ENCODE results near the gene REXO4. TPM values are rescaled to one million over a fixed set of nuclear protein-coding genes. Genes with fewer than 3 reads are reported as not detected.

REXO4 gene
- total and polyA plus RNA-seq, 2 of the 8 experiments (the other 6 are each of a cell fraction or from before 2014, with no cell fraction given), result 19.1 to 38.3 TPM

GRCh38 chr9:133463864-133464615 lies 46.2 kb upstream of the REXO4 start:
- ChIA-PET CTCF (ENCODE audit: partially characterized antibody) (interaction anchor here (0.6 to 3.2 kb wide), 19 partner anchors 8 to 237 kb away, joined by 3 to 25 read pairs (median 4); partner anchors contain the start of genes ADAMTS13, REXO4 and SLC2A6), POLR2A (ENCODE audit: partially characterized antibody) (interaction anchor here (1.5 to 1.8 kb wide), 5 partner anchors 9 to 115 kb away, joined by 3 to 5 read pairs (median 4); partner anchors contain the start of gene SLC2A6)
- Histone ChIP-seq H3K4me1 (replicated peaks in 1 of 4; ENCODE audit: control insufficient read depth in 3 of 4, insufficient read depth in 4 of 4, low read length in 3 of 4) (peaks cover 2 to 11% (median 9%) of the 10 kb centered on the region in 4 experiments), H3K36me3 (ENCODE audit: control insufficient read depth in 2 of 4, insufficient read depth in 4 of 4, low read length in 3 of 4) (no peaks in the 10 kb centered on the region), H3K4me2 (ENCODE audit: insufficient read depth in 1 of 2, low read depth in 2 of 2, low read length in 2 of 2) (no peak overlapping the region), H4K20me1 (replicated peaks in 1 of 2; ENCODE audit: control insufficient read depth in 1 of 2, insufficient read depth in 2 of 2, low read length in 2 of 2) (peaks cover 0 to 12% of the 10 kb centered on the region in 2 experiments), H3K79me1 (ENCODE audit: low read depth, low read length) (peaks cover 9% of the 10 kb centered on the region), H2BK20ac (ENCODE audit: low read length) (no peak overlapping the region), H4K5ac (ENCODE audit: insufficient read length, low read depth, low read length) (no peak overlapping the region), H2BK12ac (ENCODE audit: low read depth, low read length) (no peak overlapping the region), H4K8ac (ENCODE audit: extremely low read depth, insufficient read depth, low read length) (no peak overlapping the region), H3K9ac (replicated peaks in 1 of 4; ENCODE audit: extremely low read depth in 1 of 4, low read depth in 3 of 4, low read length in 3 of 4) (no peak overlapping the region), H3K56ac (replicated peaks; ENCODE audit: insufficient read length, low read depth, low read length) (no peak overlapping the region), H3K4ac (replicated peaks; ENCODE audit: insufficient read length, low read depth, low read length) (no peak overlapping the region), H2AK5ac (ENCODE audit: low read depth, low read length) (no peak overlapping the region), H2BK5ac (ENCODE audit: low read depth, low read length) (no peak overlapping the region), H3K18ac (ENCODE audit: extremely low read depth, low read length) (no peak overlapping the region), H3K23ac (ENCODE audit: insufficient read length) (no peak overlapping the region), H3K4me3 (ENCODE audit: extremely low read depth in 1 of 4, insufficient read depth in 2 of 4, low read depth in 3 of 4, low read length in 4 of 4) (no peak overlapping the region), H3K27ac (ENCODE audit: low read depth, low read length) (0 out of 2 replicates have a peak overlapping the region, but pooled peaks have one; percentile 16), H2AFZ (ENCODE audit: low read length) (no peak overlapping the region), H4K91ac (replicated peaks; ENCODE audit: insufficient read length, low read length) (no peak overlapping the region), H3K23me2 (ENCODE audit: low read depth, low read length) (peaks cover 7% of the 10 kb centered on the region; the same call in 1 of the 2 replicates), H3K79me2 (ENCODE audit: control insufficient read depth in 1 of 2, insufficient read depth in 2 of 2, low read length in 2 of 2) (peaks cover 0 to 13% of the 10 kb centered on the region in 2 experiments; a peak in 2 of 4 replicates), H3K9me3 (ENCODE audit: insufficient read depth in 2 of 2, low read depth in 1 of 2, low read length in 1 of 2) (no peaks in the 10 kb centered on the region), H3K27me3 (replicated peaks in 1 of 4; ENCODE audit: control insufficient read depth in 3 of 4, extremely low read depth in 1 of 4, insufficient read depth in 3 of 4, low read length in 3 of 4) (no peaks in the 10 kb centered on the region; a peak in 1 of 7 replicates), H2BK15ac (ENCODE audit: low read length) (no peak overlapping the region), H3K14ac (ENCODE audit: insufficient read length) (no peak overlapping the region), H2BK120ac (replicated peaks; ENCODE audit: low read depth, low read length) (no peak overlapping the region)
- FAIRE-seq (no peak), DNase-seq (ENCODE audit: low read depth in 1 of 2, low spot score in 2 of 2) (no peak)
- TF ChIP-seq BACH1 (IDR thresholded peaks at IDR 0.05; ENCODE audit: low read length) (no peak), KDM1A (IDR thresholded peaks at IDR 0.05; ENCODE audit: borderline replicate concordance, low read length) (no peak), CBX5 (IDR thresholded peaks at IDR 0.05; ENCODE audit: low read depth, low read length) (no peak), JUND (IDR thresholded peaks at IDR 0.05; ENCODE audit: low read length) (no peak), SP2 (IDR thresholded peaks at IDR 0.05; ENCODE audit: low read length) (no peak), KDM4A (IDR thresholded peaks at IDR 0.05; ENCODE audit: low read depth, low read length, severe bottlenecking) (no peak), FOSL1 (IDR thresholded peaks at IDR 0.05; ENCODE audit: insufficient read depth, low read depth, low read length) (no peak), TAF7 (optimal IDR thresholded peaks at IDR 0.05; ENCODE audit: borderline replicate concordance, low read depth, low read length) (no peak), BRCA1 (IDR thresholded peaks at IDR 0.05; ENCODE audit: low read depth, low read length) (no peak), KDM5A (IDR thresholded peaks at IDR 0.05; ENCODE audit: low read length) (no peak), SIRT6 (IDR thresholded peaks at IDR 0.05; ENCODE audit: low read length) (no peak)
- WGBS, 2 experiments (ENCODE audit: extremely low coverage in 1 of 2, insufficient coverage in 1 of 2, insufficient read length in 1 of 2, insufficient replicate concordance in 2 of 2, low coverage in 1 of 2, low lambda C conversion rate in 2 of 2, missing lambda C conversion rate in 1 of 2), result 92% methylated on average over 23 of the region's 24 CpGs; no CpG with 5 or more reads in 1 of the 2 experiments

Measured in H1 (cell line).